HCT116 (cell line): ENCODE results near the gene MIR17HG.

Experiments used
- ATF3 ChIP-seq: IDR thresholded peaks from 2 replicates; pipeline ENCODE4 v1.6.1; 2012
- EZH2 ChIP-seq: fragments of 200-600 bp; sonication (generic); IDR thresholded peaks from 2 replicates; pipeline ENCODE4 v1.6.1; 2017; ENCODE audit warnings: antibody characterized with exemption, mixed run types
- POLR2A ChIP-seq: IDR thresholded peaks from 2 replicates; pipeline ENCODE4 v1.7.0; 2011; ENCODE audit warnings: borderline replicate concordance; ENCODE audit not compliant: insufficient read depth, insufficient read length; ENCODE audit errors: extremely low read depth
- POLR2AphosphoS5 ChIP-seq: IDR thresholded peaks from 2 replicates; pipeline ENCODE4 v1.6.1; 2011; ENCODE audit warnings: mild to moderate bottlenecking, low read depth, low read length, moderate library complexity
- REST ChIP-seq: IDR thresholded peaks from 2 replicates; pipeline ENCODE4 v1.6.1; 2012; ENCODE audit warnings: low read depth
- YY1 ChIP-seq: IDR thresholded peaks from 2 replicates; pipeline ENCODE4 v1.6.1; 2011; ENCODE audit warnings: low read length, low read depth, moderate library complexity, mild to moderate bottlenecking; ENCODE audit not compliant: insufficient replicate concordance; ENCODE audit errors: extremely low read depth
- TF ChIP-seq, protein P1 (sequence below): IDR thresholded peaks from 2 replicates; pipeline ENCODE4 v1.6.1; 2011; ENCODE audit warnings: mild to moderate bottlenecking, low read length, moderate library complexity; ENCODE audit not compliant: insufficient replicate concordance; ENCODE audit errors: extremely low read depth
- TF ChIP-seq, protein P2 (sequence below), 3 experiments: fragments of 200-600 bp in 1 of 3; sonication (generic) in 1 of 3; IDR thresholded peaks in 2 of 3; conservative IDR thresholded peaks in 1 of 3; 2 replicates each; pipeline ENCODE4 v1.5.1; 2012 to 2017; ENCODE audit warnings: low read depth in 2 of 3, low read length in 2 of 3, antibody characterized with exemption in 1 of 3, borderline replicate concordance in 1 of 3, control low read depth in 1 of 3, mild to moderate bottlenecking in 1 of 3, mixed read lengths in 1 of 3, mixed run types in 1 of 3, moderate library complexity in 1 of 3; ENCODE audit not compliant: insufficient read depth in 1 of 3

- no peak for TF ChIP-seq POLR2AphosphoS5
- TF ChIP-seq, protein P1, sequence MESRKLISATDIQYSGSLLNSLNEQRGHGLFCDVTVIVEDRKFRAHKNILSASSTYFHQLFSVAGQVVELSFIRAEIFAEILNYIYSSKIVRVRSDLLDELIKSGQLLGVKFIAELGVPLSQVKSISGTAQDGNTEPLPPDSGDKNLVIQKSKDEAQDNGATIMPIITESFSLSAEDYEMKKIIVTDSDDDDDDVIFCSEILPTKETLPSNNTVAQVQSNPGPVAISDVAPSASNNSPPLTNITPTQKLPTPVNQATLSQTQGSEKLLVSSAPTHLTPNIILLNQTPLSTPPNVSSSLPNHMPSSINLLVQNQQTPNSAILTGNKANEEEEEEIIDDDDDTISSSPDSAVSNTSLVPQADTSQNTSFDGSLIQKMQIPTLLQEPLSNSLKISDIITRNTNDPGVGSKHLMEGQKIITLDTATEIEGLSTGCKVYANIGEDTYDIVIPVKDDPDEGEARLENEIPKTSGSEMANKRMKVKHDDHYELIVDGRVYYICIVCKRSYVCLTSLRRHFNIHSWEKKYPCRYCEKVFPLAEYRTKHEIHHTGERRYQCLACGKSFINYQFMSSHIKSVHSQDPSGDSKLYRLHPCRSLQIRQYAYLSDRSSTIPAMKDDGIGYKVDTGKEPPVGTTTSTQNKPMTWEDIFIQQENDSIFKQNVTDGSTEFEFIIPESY, result no peak
- TF ChIP-seq, protein P2, sequence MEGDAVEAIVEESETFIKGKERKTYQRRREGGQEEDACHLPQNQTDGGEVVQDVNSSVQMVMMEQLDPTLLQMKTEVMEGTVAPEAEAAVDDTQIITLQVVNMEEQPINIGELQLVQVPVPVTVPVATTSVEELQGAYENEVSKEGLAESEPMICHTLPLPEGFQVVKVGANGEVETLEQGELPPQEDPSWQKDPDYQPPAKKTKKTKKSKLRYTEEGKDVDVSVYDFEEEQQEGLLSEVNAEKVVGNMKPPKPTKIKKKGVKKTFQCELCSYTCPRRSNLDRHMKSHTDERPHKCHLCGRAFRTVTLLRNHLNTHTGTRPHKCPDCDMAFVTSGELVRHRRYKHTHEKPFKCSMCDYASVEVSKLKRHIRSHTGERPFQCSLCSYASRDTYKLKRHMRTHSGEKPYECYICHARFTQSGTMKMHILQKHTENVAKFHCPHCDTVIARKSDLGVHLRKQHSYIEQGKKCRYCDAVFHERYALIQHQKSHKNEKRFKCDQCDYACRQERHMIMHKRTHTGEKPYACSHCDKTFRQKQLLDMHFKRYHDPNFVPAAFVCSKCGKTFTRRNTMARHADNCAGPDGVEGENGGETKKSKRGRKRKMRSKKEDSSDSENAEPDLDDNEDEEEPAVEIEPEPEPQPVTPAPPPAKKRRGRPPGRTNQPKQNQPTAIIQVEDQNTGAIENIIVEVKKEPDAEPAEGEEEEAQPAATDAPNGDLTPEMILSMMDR (IDR thresholded peaks at IDR 0.05 in 2 of 3, conservative IDR thresholded peaks at IDR 0.05 in 1 of 3; ENCODE audit: borderline replicate concordance in 1 of 3, insufficient read depth in 1 of 3, low read depth in 2 of 3, low read length in 2 of 3), result no peak
- TF ChIP-seq POLR2A, result no peak
- no peak for TF ChIP-seq EZH2
- TF ChIP-seq ATF3, result no peak
- TF ChIP-seq REST, result no peak
- no peak for TF ChIP-seq YY1
These were observed 49.4 kb upstream of the MIR17HG start for GRCh38 chr13:91298060-91298459.
